ENCODE measurements around the gene CXCR2. TPM values are rescaled to one million over a fixed set of nuclear protein-coding genes. Genes with fewer than 3 reads are reported as not detected.

Gene CXCR2
- total RNA-seq, 1 donor from 2014 or later = 0.07 TPM

GRCh38 chr2:218123986-218124385 is 1.8 kb upstream of the CXCR2 start:
- no peak overlapping the region for H3K4me3 ChIP-seq (ENCODE audit: insufficient read depth, low read depth, low read length)
- peaks cover 24% of the 10 kb centered on the region for H3K27me3 ChIP-seq (ENCODE audit: insufficient read depth, low read length)
- no peaks in the 10 kb centered on the region for H3K9me3 ChIP-seq (ENCODE audit: insufficient read depth, low read depth, low read length)
- Mint-ChIP-seq H3K27me3 (ENCODE audit: low read depth, unreplicated experiment) (peaks cover 33% of the 10 kb centered on the region), H3K4me1 (ENCODE audit: low read depth, unreplicated experiment) (peaks cover 5% of the 10 kb centered on the region), H3K9me3 (ENCODE audit: unreplicated experiment) (peaks cover 14% of the 10 kb centered on the region), H3K4me3 (ENCODE audit: unreplicated experiment) (no peak overlapping the region), H3K36me3 (ENCODE audit: low read depth, unreplicated experiment) (peaks cover 4% of the 10 kb centered on the region), H3K27ac (ENCODE audit: unreplicated experiment) (peak overlapping the region; percentile 34)
- TF ChIP-seq EZH2 (IDR thresholded peaks at IDR 0.05; ENCODE audit: insufficient read depth, low read length) (no peak), CTCF (IDR thresholded peaks at IDR 0.05; ENCODE audit: insufficient read depth, low read depth, low read length) (no peak)
- H3K36me3 ChIP-seq (ENCODE audit: insufficient read depth, low read length) = no peaks in the 10 kb centered on the region
- no peaks in the 10 kb centered on the region for H3K4me1 ChIP-seq (ENCODE audit: insufficient read depth, low read length)
- no peaks in the 10 kb centered on the region for H3K79me2 ChIP-seq (ENCODE audit: insufficient read depth, low read length)
- H2AFZ ChIP-seq (ENCODE audit: low read depth, low read length) = no peak overlapping the region
- peak; percentile 21 for DNase-seq (ENCODE audit: low read depth)
- FAIRE-seq = no peak
- H4K20me1 ChIP-seq (ENCODE audit: insufficient read depth, low read length) = no peaks in the 10 kb centered on the region
- H3K4me2 ChIP-seq (ENCODE audit: low read length) = no peak overlapping the region
- H3K9ac ChIP-seq (ENCODE audit: low read length) = no peak overlapping the region
- H3K27ac ChIP-seq (ENCODE audit: low read depth, low read length) = no peak overlapping the region

- Mint-ChIP-seq H3K4me3 (ENCODE audit: unreplicated experiment) (no peak overlapping the region), H3K27me3 (ENCODE audit: low read depth, unreplicated experiment) (peaks cover 39% of the 10 kb centered on the region)
Observed at GRCh38 chr2:218125095-218125494, 733 bp upstream of the CXCR2 start.

More at GRCh38 chr2:218125095-218125494, 733 bp upstream of the CXCR2 start:
- Histone ChIP-seq H3K4me2 (ENCODE audit: low read length) (no peak overlapping the region), H3K4me3 (ENCODE audit: insufficient read depth, low read depth, low read length) (no peak overlapping the region), H2AFZ (ENCODE audit: low read depth, low read length) (no peak overlapping the region), H3K27ac (ENCODE audit: low read depth, low read length) (no peak overlapping the region), H3K9me3 (ENCODE audit: insufficient read depth, low read depth, low read length) (no peaks in the 10 kb centered on the region), H3K79me2 (ENCODE audit: insufficient read depth, low read length) (no peaks in the 10 kb centered on the region), H4K20me1 (ENCODE audit: insufficient read depth, low read length) (no peaks in the 10 kb centered on the region), H3K9ac (ENCODE audit: low read length) (no peak overlapping the region), H3K36me3 (ENCODE audit: insufficient read depth, low read length) (no peaks in the 10 kb centered on the region), H3K27me3 (ENCODE audit: insufficient read depth, low read length) (peaks cover 24% of the 10 kb centered on the region), H3K4me1 (ENCODE audit: insufficient read depth, low read length) (no peaks in the 10 kb centered on the region)
- DNase-seq (ENCODE audit: low read depth) (no peak), FAIRE-seq (no peak)
- TF ChIP-seq CTCF (IDR thresholded peaks at IDR 0.05; ENCODE audit: insufficient read depth, low read depth, low read length) (no peak), EZH2 (IDR thresholded peaks at IDR 0.05; ENCODE audit: insufficient read depth, low read length) (no peak)
- peaks cover 12% of the 10 kb centered on the region for H3K4me1 Mint-ChIP-seq (ENCODE audit: low read depth, unreplicated experiment)
- peaks cover 2% of the 10 kb centered on the region for H3K36me3 Mint-ChIP-seq (ENCODE audit: low read depth, unreplicated experiment)
- no peak overlapping the region for H3K27ac Mint-ChIP-seq (ENCODE audit: unreplicated experiment)
- H3K9me3 Mint-ChIP-seq (ENCODE audit: unreplicated experiment) = peaks cover 14% of the 10 kb centered on the region

All from astrocyte (in vitro differentiated cells and primary cell).